Endothelial cell (in vitro differentiated cells): ENCODE data around the gene RPL27. TPM values are rescaled to one million over a fixed set of nuclear protein-coding genes. Genes with fewer than 3 reads are reported as not detected.

Experiments used
- DNase-seq: peaks from one replicate; pipeline ENCODE4 v3.0.0; 2021; ENCODE audit warnings: low spot score
- H3K27ac Mint-ChIP-seq: one replicate; pipeline ENCODE4 v1.8.0; 2021; ENCODE audit warnings: mixed read lengths, inconsistent platforms; ENCODE audit not compliant: unreplicated experiment
- H3K27me3 Mint-ChIP-seq: one replicate; pipeline ENCODE4 v1.8.0; 2021; ENCODE audit warnings: mild to moderate bottlenecking, moderate library complexity, mixed read lengths, inconsistent platforms; ENCODE audit not compliant: unreplicated experiment
- H3K36me3 Mint-ChIP-seq: one replicate; pipeline ENCODE4 v1.8.0; 2021; ENCODE audit warnings: mild to moderate bottlenecking, low read depth, mixed read lengths, inconsistent platforms; ENCODE audit not compliant: unreplicated experiment
- H3K4me1 Mint-ChIP-seq: one replicate; pipeline ENCODE4 v1.8.0; 2021; ENCODE audit warnings: mild to moderate bottlenecking, mixed read lengths, inconsistent platforms; ENCODE audit not compliant: unreplicated experiment
- H3K4me3 Mint-ChIP-seq: one replicate; pipeline ENCODE4 v1.8.0; 2021; ENCODE audit warnings: mild to moderate bottlenecking, mixed read lengths, inconsistent platforms; ENCODE audit not compliant: unreplicated experiment
- H3K9me3 Mint-ChIP-seq: one replicate; pipeline ENCODE4 v1.8.0; 2021; ENCODE audit warnings: mixed read lengths, inconsistent platforms; ENCODE audit not compliant: unreplicated experiment
- total RNA-seq: library from RNA; stranded (reverse); fragmentation: NEBNext Ultra II Directional; extraction: Animal tissue kit (Norgen Biotek cat#: 25700); gene quantifications from one replicate; pipeline ENCODE4 v1.2.1, GENCODE V29; 2021; ENCODE audit not compliant: unreplicated experiment
- TF ChIP-seq, protein P1 (sequence below): fragments of 200-600 bp; sonication (generic); IDR thresholded peaks from one replicate; pipeline ENCODE4 v1.5.0; 2021; ENCODE audit warnings: antibody characterized with exemption; ENCODE audit not compliant: unreplicated experiment

Gene RPL27
- total RNA-seq, 1 donor from 2014 or later = 1,237 TPM

DNA sequence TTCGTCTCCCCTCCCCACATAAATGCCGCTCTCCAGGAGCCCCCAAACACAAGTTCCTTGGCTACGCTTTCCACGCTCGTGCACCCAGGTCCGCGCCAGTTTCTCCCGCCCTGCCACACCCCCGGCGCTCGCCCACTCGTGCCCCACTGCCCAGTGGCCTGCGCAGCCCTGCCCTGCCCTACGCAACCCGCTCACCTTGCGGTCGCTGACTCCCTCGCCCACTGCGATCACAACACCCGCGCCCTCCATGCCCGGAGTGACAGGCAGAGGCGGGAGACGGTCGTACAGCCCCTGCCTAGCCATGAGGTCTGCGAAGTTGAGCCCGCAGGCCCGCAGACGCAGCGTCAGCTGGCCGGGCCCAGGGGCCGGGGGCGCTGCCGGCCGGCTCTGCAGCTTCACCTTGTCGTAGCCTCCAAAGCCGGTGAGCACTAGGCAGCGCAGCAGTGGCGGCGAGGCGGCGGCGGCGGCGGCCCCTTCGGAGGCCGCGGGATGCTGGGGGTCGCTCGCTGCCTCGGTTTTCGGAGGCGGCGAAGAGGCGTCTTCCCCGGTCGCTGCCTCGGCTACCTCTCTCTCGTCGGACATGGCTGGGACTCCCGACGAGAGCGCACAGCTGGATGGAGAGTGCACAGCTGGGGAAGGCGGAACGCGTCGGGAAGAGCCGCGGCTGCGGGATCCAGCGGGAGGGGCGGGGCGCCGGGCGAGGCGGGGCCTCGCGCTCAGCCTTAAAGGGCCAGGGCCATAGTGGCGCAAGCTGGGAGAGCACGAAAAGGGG, 23.7 kb downstream of the RPL27 start, which contains the start of gene VAT1:
VAT1 (minus strand) TSS at position 645 of the 772 bp plus-strand sequence; CDS start at position 582, 63 bp downstream.
- peak within 1 kb of the TSS; percentile 96 for H3K4me3 Mint-ChIP-seq
- TF ChIP-seq, protein P1, sequence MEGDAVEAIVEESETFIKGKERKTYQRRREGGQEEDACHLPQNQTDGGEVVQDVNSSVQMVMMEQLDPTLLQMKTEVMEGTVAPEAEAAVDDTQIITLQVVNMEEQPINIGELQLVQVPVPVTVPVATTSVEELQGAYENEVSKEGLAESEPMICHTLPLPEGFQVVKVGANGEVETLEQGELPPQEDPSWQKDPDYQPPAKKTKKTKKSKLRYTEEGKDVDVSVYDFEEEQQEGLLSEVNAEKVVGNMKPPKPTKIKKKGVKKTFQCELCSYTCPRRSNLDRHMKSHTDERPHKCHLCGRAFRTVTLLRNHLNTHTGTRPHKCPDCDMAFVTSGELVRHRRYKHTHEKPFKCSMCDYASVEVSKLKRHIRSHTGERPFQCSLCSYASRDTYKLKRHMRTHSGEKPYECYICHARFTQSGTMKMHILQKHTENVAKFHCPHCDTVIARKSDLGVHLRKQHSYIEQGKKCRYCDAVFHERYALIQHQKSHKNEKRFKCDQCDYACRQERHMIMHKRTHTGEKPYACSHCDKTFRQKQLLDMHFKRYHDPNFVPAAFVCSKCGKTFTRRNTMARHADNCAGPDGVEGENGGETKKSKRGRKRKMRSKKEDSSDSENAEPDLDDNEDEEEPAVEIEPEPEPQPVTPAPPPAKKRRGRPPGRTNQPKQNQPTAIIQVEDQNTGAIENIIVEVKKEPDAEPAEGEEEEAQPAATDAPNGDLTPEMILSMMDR = no peak
- H3K36me3 Mint-ChIP-seq = peaks cover 15% of the 10 kb centered on the region
- H3K9me3 Mint-ChIP-seq = no peaks in the 10 kb centered on the region
- peaks cover 32% of the 10 kb centered on the region for H3K4me1 Mint-ChIP-seq
- peak; percentile 83 for DNase-seq
- peaks cover 11% of the 10 kb centered on the region for H3K27me3 Mint-ChIP-seq
- peak within 1 kb of the TSS; percentile 96 for H3K27ac Mint-ChIP-seq

DNA sequence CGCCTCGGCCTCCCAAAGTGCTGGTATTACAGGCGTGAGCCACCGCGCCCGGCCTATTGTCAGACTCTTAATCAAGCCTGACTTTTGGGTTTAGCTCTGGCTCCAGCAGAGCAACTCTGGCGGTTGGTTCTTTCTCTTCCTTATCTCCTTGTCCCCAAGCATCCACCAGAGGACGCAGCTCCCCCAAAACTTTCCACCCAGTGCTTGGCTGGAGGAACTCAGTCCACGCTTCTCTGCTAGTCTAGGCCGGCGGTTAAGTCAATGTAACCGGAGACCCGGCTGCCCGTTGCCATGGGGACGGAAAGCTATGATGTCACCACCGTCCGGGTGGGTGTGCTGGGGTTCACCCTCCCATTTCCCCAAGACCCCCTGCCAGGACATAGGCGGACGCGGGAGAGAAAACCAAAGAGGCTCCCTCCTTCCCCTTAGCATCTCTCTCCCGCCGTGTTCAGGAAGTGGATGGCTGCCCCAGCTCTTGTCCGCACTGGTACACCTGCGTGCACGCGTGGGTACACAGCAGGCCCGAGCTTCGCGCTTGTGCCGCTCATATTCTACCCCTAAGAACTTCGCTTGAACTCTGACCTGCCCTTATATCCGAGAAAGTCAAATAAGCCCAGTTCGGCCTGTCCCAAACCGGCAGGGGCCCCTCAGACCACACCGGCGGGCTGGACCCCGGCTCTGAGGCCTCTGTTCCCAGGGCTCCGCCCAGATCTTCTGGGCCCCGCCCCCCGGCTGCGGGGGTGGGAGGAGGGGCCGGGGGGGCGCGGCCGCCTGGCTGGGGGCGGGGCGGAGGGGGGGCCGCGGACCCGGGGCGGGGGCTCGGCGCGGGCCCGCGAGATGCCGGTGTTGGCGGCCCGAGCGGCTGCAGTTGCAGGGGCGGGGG, 26.4 kb downstream of the RPL27 start, which contains the start of gene RND2:
RND2 (plus strand) TSS at position 825 of the 883 bp plus-strand sequence. CDS start 117 bp downstream, outside the sequence.
- TF ChIP-seq, protein P1 = peak; percentile 44
- no peaks in the 10 kb centered on the region for H3K9me3 Mint-ChIP-seq
- H3K4me3 Mint-ChIP-seq = peak within 1 kb of the TSS; percentile 97
- peaks cover 4% of the 10 kb centered on the region for H3K36me3 Mint-ChIP-seq
- peaks cover 13% of the 10 kb centered on the region for H3K4me1 Mint-ChIP-seq
- DNase-seq = peak; percentile 81
- peak within 1 kb of the TSS; percentile 93 for H3K27ac Mint-ChIP-seq
- peaks cover 15% of the 10 kb centered on the region for H3K27me3 Mint-ChIP-seq

DNA sequence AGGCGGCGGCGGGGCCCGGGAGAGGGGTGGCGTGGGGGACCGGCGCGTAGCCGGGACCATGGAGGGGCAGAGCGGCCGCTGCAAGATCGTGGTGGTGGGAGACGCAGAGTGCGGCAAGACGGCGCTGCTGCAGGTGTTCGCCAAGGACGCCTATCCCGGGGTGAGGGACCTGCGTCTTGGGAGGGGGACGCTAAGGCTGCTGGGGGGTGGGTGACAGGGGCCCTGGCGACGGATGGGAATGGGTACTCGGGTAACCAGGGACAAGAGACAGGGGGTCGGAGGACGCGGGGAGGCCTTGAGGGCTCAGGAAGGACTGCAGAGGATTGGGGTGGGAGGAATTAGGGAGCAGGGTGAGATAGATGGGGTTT, 27.1 kb downstream of the RPL27 start:
- H3K36me3 Mint-ChIP-seq = peaks cover 4% of the 10 kb centered on the region
- DNase-seq = no peak
- H3K4me3 Mint-ChIP-seq = peak overlapping the region; percentile 91
- H3K4me1 Mint-ChIP-seq = peaks cover 7% of the 10 kb centered on the region
- TF ChIP-seq, protein P1 = no peak
- H3K9me3 Mint-ChIP-seq = no peaks in the 10 kb centered on the region
- H3K27me3 Mint-ChIP-seq = peaks cover 13% of the 10 kb centered on the region
- H3K27ac Mint-ChIP-seq = peak overlapping the region; percentile 42

DNA sequence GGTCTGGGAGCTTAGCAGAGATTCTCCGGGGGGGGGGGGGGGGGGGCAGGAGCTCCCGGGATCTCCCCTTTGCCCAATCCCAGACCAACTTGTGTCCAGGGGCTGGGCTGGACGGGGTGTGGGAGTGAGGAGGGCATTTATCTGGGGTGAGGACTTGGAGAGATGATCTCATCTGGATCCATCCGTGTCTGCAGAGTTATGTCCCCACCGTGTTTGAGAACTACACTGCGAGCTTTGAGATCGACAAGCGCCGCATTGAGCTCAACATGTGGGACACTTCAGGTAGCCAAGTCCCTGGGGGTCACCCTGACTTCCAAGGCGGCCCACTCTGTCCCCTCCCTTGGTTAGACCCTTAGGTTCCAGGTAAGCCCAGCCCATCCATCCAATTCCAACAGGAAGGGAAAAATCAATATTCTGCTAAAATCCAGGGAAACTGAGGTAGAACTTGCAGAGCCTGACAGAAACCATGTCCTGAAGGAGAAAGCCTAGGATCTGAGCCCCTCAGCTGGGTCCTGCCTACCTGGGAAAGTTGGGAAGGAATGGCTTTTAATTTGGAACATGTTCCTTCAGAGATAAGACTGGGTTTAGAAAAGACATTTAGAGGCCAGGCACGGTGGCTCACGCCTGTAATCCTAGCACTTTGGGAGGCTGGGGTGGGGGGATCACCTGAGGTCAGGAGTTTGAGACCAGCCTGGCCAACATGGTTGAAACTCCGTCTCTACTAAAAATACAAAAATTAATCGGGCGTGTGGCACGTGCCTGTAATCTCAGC, 27.7 kb downstream of the RPL27 start:
- H3K4me3 Mint-ChIP-seq = peak overlapping the region; percentile 91
- peaks cover 4% of the 10 kb centered on the region for H3K4me1 Mint-ChIP-seq
- no peak for DNase-seq
- H3K27me3 Mint-ChIP-seq = peaks cover 13% of the 10 kb centered on the region
- TF ChIP-seq, protein P1 = no peak
- H3K27ac Mint-ChIP-seq = no peak overlapping the region
- no peaks in the 10 kb centered on the region for H3K9me3 Mint-ChIP-seq
- peaks cover 4% of the 10 kb centered on the region for H3K36me3 Mint-ChIP-seq
